OCI-LY3 (cell line): ENCODE data around the gene DSTN.

Experiments used
- EZH2phosphoT487 ChIP-seq: fragments of 200-600 bp; shearing (Covaris generic); IDR thresholded peaks from 2 replicates; pipeline ENCODE4 v1.6.1; 2018; ENCODE audit warnings: antibody characterized with exemption, mixed run types, low read depth
- TF ChIP-seq, protein P1 (sequence below): fragments of 200-600, 300-600 bp; sonication (generic); IDR thresholded peaks from 2 replicates; pipeline ENCODE4 v1.5.1; 2014; ENCODE audit warnings: antibody characterized with exemption, low read length, low read depth

DNA sequence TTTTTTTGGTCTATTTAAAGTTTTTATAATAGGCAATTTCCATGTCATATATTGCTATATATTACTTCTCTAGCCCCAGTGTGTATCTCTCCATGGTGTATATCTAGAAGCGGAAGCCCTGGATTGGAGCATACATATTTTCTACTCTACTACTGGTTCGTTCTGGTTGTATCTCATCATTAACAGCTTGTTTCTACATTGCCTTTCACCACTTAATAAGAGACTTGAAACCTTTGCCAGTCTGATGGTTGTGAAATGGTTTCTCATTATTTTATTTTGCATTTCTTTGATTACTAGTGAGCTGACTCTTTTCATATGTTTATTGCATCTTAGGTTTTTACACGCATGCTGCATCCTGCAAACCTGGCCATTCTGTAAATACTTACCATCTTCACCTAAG lies 3.6 kb downstream of the DSTN start:
- TF ChIP-seq, protein P1, sequence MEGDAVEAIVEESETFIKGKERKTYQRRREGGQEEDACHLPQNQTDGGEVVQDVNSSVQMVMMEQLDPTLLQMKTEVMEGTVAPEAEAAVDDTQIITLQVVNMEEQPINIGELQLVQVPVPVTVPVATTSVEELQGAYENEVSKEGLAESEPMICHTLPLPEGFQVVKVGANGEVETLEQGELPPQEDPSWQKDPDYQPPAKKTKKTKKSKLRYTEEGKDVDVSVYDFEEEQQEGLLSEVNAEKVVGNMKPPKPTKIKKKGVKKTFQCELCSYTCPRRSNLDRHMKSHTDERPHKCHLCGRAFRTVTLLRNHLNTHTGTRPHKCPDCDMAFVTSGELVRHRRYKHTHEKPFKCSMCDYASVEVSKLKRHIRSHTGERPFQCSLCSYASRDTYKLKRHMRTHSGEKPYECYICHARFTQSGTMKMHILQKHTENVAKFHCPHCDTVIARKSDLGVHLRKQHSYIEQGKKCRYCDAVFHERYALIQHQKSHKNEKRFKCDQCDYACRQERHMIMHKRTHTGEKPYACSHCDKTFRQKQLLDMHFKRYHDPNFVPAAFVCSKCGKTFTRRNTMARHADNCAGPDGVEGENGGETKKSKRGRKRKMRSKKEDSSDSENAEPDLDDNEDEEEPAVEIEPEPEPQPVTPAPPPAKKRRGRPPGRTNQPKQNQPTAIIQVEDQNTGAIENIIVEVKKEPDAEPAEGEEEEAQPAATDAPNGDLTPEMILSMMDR: no peak
- TF ChIP-seq EZH2phosphoT487: no peak
